22Rv1 (cell line): ENCODE measurements around the gene SMYD3.

Experiments
- H3K27ac ChIP-seq: fragments of 450-650 bp; 2 replicates; pipeline ENCODE4 v1.5.1; 2017
- CTCF ChIP-seq: fragments of 450-650 bp; IDR thresholded peaks from 2 replicates; pipeline ENCODE4 v1.5.1; 2017; ENCODE audit warnings: mild to moderate bottlenecking
- ZFX ChIP-seq: fragments of 450-650 bp; IDR thresholded peaks from 2 replicates; pipeline ENCODE4 v1.6.1; 2017; ENCODE audit warnings: antibody characterized with exemption, borderline replicate concordance

SMYD3 gene

GRCh38 chr1:245915841-245916240 is 591.2 kb downstream of the SMYD3 start:
- TF ChIP-seq ZFX = no peak
- no peak for TF ChIP-seq CTCF
- no peak overlapping the region for H3K27ac ChIP-seq

GRCh38 chr1:245915406-245915805 is 591.7 kb downstream of the SMYD3 start:
- TF ChIP-seq CTCF (no peak), ZFX (no peak)
- no peak overlapping the region for H3K27ac ChIP-seq

GRCh38 chr1:245908543-245908942 is 598.5 kb downstream of the SMYD3 start:
- TF ChIP-seq CTCF (no peak), ZFX (no peak)
- H3K27ac ChIP-seq = no peak overlapping the region

GRCh38 chr1:245906207-245906606 is 600.9 kb downstream of the SMYD3 start:
- H3K27ac ChIP-seq = no peak overlapping the region
- TF ChIP-seq ZFX (no peak), CTCF (no peak)

GRCh38 chr1:245903851-245904250 is 603.2 kb downstream of the SMYD3 start:
- no peak overlapping the region for H3K27ac ChIP-seq
- no peak for TF ChIP-seq ZFX
- TF ChIP-seq CTCF = no peak

- TF ChIP-seq CTCF (no peak), ZFX (no peak)
- no peak overlapping the region for H3K27ac ChIP-seq
These were observed 605.5 kb downstream of the SMYD3 start for GRCh38 chr1:245901565-245901964.

GRCh38 chr1:245901037-245901436 is 606.0 kb downstream of the SMYD3 start:
- no peak for TF ChIP-seq ZFX
- no peak for TF ChIP-seq CTCF
- H3K27ac ChIP-seq = no peak overlapping the region
